ENCODE measurements around the gene GPX8. TPM values are rescaled to one million over a fixed set of nuclear protein-coding genes. Genes with fewer than 3 reads are reported as not detected.

The GPX8 gene
- total RNA-seq, 1 donor from 2014 or later: 9.5 TPM

GRCh38 chr5:55160493-55161209 is 680 bp downstream of the GPX8 start:
- intact Hi-C loops (cut with DNase I): no loop called here
- peak; percentile 62 for ATAC-seq
- Histone ChIP-seq H3K4me3 (peak overlapping the region; percentile 36), H3K4me1 (no peaks in the 10 kb centered on the region), H3K27ac (peak overlapping the region; percentile 33), H3K36me3 (no peaks in the 10 kb centered on the region), H3K9me3 (no peaks in the 10 kb centered on the region), H3K27me3 (no peaks in the 10 kb centered on the region)
- no peak for TF ChIP-seq CTCF (IDR thresholded peaks at IDR 0.05)
- no peak for DNase-seq

DNA sequence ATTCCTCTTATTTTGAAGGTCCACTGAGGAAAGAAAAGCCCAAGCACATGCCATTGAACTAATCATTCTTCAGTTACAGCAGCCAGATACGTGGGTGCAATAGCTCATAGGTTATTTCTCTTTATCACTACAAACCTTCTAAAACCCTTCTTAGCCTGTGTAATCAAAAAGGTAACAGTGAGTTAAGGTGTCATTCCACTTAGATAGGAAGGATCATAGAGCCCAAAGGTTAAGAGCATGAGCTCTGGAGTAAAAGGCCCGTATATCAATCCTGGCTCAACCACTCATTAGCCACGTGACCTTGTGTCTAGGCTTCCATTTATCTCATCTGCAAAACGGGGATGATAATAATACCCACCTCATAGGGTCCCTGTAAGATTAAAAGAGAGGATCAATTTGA is 2.7 kb downstream of the GPX8 start:
- no peak for DNase-seq
- intact Hi-C loops (cut with DNase I): no loop called here
- H3K36me3 ChIP-seq: no peaks in the 10 kb centered on the region
- no peak overlapping the region for H3K4me3 ChIP-seq
- no peak overlapping the region for H3K27ac ChIP-seq
- no peaks in the 10 kb centered on the region for H3K27me3 ChIP-seq
- no peak for ATAC-seq
- H3K9me3 ChIP-seq: no peaks in the 10 kb centered on the region
- no peak for TF ChIP-seq CTCF (IDR thresholded peaks at IDR 0.05)
- H3K4me1 ChIP-seq: no peaks in the 10 kb centered on the region

DNA sequence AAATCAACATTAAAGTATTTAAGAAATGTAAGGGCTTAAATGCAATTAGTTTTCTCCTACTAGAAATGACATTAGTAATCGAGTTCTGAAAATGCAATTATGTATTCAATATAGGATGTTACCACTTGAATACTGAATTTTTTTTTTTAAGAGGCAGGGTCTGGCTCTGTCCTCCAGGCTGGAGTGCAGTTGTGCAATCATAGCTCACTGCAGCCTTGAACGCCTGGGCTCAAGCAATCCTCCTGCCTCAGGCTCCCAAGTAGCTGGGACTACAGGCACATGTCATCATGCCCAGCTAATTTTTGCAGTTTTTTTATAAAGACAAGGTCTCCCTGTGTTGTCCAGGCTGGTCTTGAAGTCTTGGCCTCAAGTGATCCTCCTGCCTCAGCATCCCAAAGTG is 11.5 kb downstream of the GPX8 start:
- Histone ChIP-seq H3K4me3 (no peak overlapping the region), H3K27ac (no peak overlapping the region), H3K9me3 (no peaks in the 10 kb centered on the region), H3K36me3 (no peaks in the 10 kb centered on the region), H3K4me1 (peaks cover 16% of the 10 kb centered on the region), H3K27me3 (peaks cover 53% of the 10 kb centered on the region)
- DNase-seq (no peak), ATAC-seq (no peak)
- no peak for TF ChIP-seq CTCF (IDR thresholded peaks at IDR 0.05)
- intact Hi-C loops (cut with DNase I): no loop called here

DNA sequence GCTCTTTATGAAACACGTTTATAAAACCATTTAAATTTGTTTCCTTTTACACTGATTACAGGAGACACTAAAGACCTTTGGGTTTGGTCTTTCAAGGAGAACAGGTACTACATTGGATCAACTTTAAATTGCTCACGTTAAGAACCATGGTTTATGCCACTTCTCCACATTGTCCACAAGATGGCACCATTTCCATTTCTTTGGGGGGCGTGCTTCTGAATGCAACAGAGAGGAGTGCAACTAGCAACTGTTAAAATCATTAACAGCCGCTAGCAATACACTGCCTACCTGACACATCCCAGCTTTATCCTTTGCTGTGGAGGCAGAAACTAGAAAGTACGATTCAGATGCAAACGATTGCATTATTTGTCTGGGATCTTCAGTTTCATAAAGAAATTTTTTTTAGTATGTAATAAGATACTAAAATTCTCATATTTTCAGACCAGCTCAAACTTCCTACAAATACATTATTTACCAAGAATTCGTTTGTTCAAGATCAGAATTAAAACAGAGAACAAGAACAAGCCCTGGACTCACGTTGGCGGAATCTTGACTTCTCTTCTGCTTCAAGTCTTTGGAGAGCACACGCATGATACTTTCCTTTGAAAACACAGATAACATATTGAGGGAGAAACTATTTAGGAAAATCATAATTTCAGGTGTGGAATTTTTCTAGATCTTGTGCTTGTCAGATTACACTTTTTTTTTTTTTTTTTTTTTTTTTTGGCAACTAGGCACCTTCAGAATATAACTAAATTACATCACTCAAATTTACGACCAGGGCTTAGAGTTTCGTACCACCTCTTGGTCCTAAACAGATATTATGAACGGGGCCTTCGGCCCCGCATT is 12.3 kb downstream of the GPX8 start:
- H3K27me3 ChIP-seq: peaks cover 61% of the 10 kb centered on the region

More for the DNA sequence above, 12.3 kb downstream of the GPX8 start:
- peaks cover 20% of the 10 kb centered on the region for H3K4me1 ChIP-seq
- intact Hi-C loops (cut with DNase I): no loop called here
- peak overlapping the region; percentile 41 for H3K4me3 ChIP-seq
- ATAC-seq (peak; percentile 90), DNase-seq (no peak)
- no peaks in the 10 kb centered on the region for H3K36me3 ChIP-seq
- no peak overlapping the region for H3K27ac ChIP-seq
- peak; percentile 87 for TF ChIP-seq CTCF (IDR thresholded peaks at IDR 0.05)
- no peaks in the 10 kb centered on the region for H3K9me3 ChIP-seq
